IPS-15b (cell line): Measurements from ENCODE around the gene BCAS4.
A peak's percentile ranks its signal among the peaks of the same experiment; 100 is the strongest.

Experiments
- H3K27me3 ChIP-seq: one replicate; pipeline ENCODE4 v1.6.1; 2013; ENCODE audit warnings: low read length; ENCODE audit not compliant: control insufficient read depth, insufficient read depth
- H3K36me3 ChIP-seq: one replicate; pipeline ENCODE4 v1.6.1; 2013; ENCODE audit warnings: low read length; ENCODE audit not compliant: control insufficient read depth, insufficient read depth
- H3K4me1 ChIP-seq: one replicate; pipeline ENCODE4 v1.6.1; 2013; ENCODE audit warnings: mild to moderate bottlenecking, low read length; ENCODE audit not compliant: control insufficient read depth, insufficient read depth
- H3K4me3 ChIP-seq: one replicate; pipeline ENCODE4 v1.5.1; 2013; ENCODE audit warnings: low read depth, low read length
- H3K9ac ChIP-seq: one replicate; pipeline ENCODE4 v1.6.1; 2013; ENCODE audit warnings: low read depth, mild to moderate bottlenecking, low read length
- H3K9me3 ChIP-seq: one replicate; pipeline ENCODE4 v1.6.1; 2013; ENCODE audit warnings: mild to moderate bottlenecking, low read length; ENCODE audit not compliant: control insufficient read depth, insufficient read depth

Gene BCAS4

GRCh38 chr20:50804437-50805348, 9.8 kb downstream of the BCAS4 start:
- Histone ChIP-seq H3K4me3 (no peak overlapping the region), H3K27me3 (no peaks in the 10 kb centered on the region), H3K4me1 (peaks cover 4% of the 10 kb centered on the region), H3K9me3 (no peaks in the 10 kb centered on the region), H3K9ac (no peak overlapping the region), H3K36me3 (no peaks in the 10 kb centered on the region)

- Histone ChIP-seq H3K9me3 (no peaks in the 10 kb centered on the region), H3K4me1 (peaks cover 4% of the 10 kb centered on the region), H3K36me3 (no peaks in the 10 kb centered on the region), H3K9ac (no peak overlapping the region), H3K4me3 (no peak overlapping the region), H3K27me3 (no peaks in the 10 kb centered on the region)
Measured at GRCh38 chr20:50805349-50805684, 10.5 kb downstream of the BCAS4 start.

- H3K9me3 ChIP-seq: no peaks in the 10 kb centered on the region
- H3K4me3 ChIP-seq: no peak overlapping the region
- no peaks in the 10 kb centered on the region for H3K27me3 ChIP-seq
- H3K9ac ChIP-seq: no peak overlapping the region
- H3K4me1 ChIP-seq: peaks cover 4% of the 10 kb centered on the region
- H3K36me3 ChIP-seq: no peaks in the 10 kb centered on the region
Measured at GRCh38 chr20:50806126-50806768, 11.4 kb downstream of the BCAS4 start.

GRCh38 chr20:50810063-50810462, 15.2 kb downstream of the BCAS4 start:
- Histone ChIP-seq H3K27me3 (no peaks in the 10 kb centered on the region), H3K9ac (no peak overlapping the region), H3K4me1 (no peaks in the 10 kb centered on the region), H3K36me3 (no peaks in the 10 kb centered on the region), H3K4me3 (no peak overlapping the region), H3K9me3 (no peaks in the 10 kb centered on the region)

- Histone ChIP-seq H3K4me3 (no peak overlapping the region), H3K4me1 (no peaks in the 10 kb centered on the region), H3K9me3 (no peaks in the 10 kb centered on the region), H3K36me3 (no peaks in the 10 kb centered on the region), H3K27me3 (no peaks in the 10 kb centered on the region), H3K9ac (no peak overlapping the region)
Measured at GRCh38 chr20:50810842-50811241, 16.0 kb downstream of the BCAS4 start.

- H3K27me3 ChIP-seq: no peaks in the 10 kb centered on the region
- no peaks in the 10 kb centered on the region for H3K36me3 ChIP-seq
- H3K4me3 ChIP-seq: no peak overlapping the region
- no peaks in the 10 kb centered on the region for H3K9me3 ChIP-seq
- no peak overlapping the region for H3K9ac ChIP-seq
- H3K4me1 ChIP-seq: no peaks in the 10 kb centered on the region
Measured at GRCh38 chr20:50813101-50813643, 18.3 kb downstream of the BCAS4 start.

GRCh38 chr20:50813801-50814200, 18.9 kb downstream of the BCAS4 start:
- Histone ChIP-seq H3K9me3 (no peaks in the 10 kb centered on the region), H3K36me3 (no peaks in the 10 kb centered on the region), H3K4me1 (no peaks in the 10 kb centered on the region), H3K27me3 (no peaks in the 10 kb centered on the region), H3K9ac (no peak overlapping the region), H3K4me3 (no peak overlapping the region)

- H3K27me3 ChIP-seq: no peaks in the 10 kb centered on the region
- H3K4me1 ChIP-seq: no peaks in the 10 kb centered on the region
- no peaks in the 10 kb centered on the region for H3K9me3 ChIP-seq
- no peak overlapping the region for H3K9ac ChIP-seq
- H3K36me3 ChIP-seq: peaks cover 3% of the 10 kb centered on the region
- no peak overlapping the region for H3K4me3 ChIP-seq
Measured at GRCh38 chr20:50814438-50815161, 19.7 kb downstream of the BCAS4 start.

- H3K27me3 ChIP-seq: no peaks in the 10 kb centered on the region
- H3K36me3 ChIP-seq: peaks cover 3% of the 10 kb centered on the region
- no peaks in the 10 kb centered on the region for H3K9me3 ChIP-seq
- H3K4me1 ChIP-seq: no peaks in the 10 kb centered on the region
- H3K9ac ChIP-seq: no peak overlapping the region
- no peak overlapping the region for H3K4me3 ChIP-seq
Measured at GRCh38 chr20:50815162-50815989, 20.5 kb downstream of the BCAS4 start.

- Histone ChIP-seq H3K4me3 (no peak overlapping the region), H3K9ac (peak overlapping the region; percentile 9), H3K36me3 (peaks cover 3% of the 10 kb centered on the region), H3K27me3 (no peaks in the 10 kb centered on the region), H3K4me1 (no peaks in the 10 kb centered on the region), H3K9me3 (no peaks in the 10 kb centered on the region)
Measured at GRCh38 chr20:50817776-50818172, 22.9 kb downstream of the BCAS4 start.

GRCh38 chr20:50819349-50819748, 24.5 kb downstream of the BCAS4 start:
- Histone ChIP-seq H3K4me1 (no peaks in the 10 kb centered on the region), H3K9me3 (no peaks in the 10 kb centered on the region), H3K27me3 (no peaks in the 10 kb centered on the region), H3K4me3 (no peak overlapping the region), H3K9ac (no peak overlapping the region), H3K36me3 (peaks cover 3% of the 10 kb centered on the region)
